Activated T-cell treated with anti-CD3 and anti-CD28 coated beads for 24 hours (primary cell): ENCODE data around the gene CACNB3.

Experiments
- DNase-seq: peaks from one replicate; pipeline ENCODE4 v3.0.0-alpha.2; 2020; ENCODE audit warnings: low read depth

CACNB3 gene

DNA sequence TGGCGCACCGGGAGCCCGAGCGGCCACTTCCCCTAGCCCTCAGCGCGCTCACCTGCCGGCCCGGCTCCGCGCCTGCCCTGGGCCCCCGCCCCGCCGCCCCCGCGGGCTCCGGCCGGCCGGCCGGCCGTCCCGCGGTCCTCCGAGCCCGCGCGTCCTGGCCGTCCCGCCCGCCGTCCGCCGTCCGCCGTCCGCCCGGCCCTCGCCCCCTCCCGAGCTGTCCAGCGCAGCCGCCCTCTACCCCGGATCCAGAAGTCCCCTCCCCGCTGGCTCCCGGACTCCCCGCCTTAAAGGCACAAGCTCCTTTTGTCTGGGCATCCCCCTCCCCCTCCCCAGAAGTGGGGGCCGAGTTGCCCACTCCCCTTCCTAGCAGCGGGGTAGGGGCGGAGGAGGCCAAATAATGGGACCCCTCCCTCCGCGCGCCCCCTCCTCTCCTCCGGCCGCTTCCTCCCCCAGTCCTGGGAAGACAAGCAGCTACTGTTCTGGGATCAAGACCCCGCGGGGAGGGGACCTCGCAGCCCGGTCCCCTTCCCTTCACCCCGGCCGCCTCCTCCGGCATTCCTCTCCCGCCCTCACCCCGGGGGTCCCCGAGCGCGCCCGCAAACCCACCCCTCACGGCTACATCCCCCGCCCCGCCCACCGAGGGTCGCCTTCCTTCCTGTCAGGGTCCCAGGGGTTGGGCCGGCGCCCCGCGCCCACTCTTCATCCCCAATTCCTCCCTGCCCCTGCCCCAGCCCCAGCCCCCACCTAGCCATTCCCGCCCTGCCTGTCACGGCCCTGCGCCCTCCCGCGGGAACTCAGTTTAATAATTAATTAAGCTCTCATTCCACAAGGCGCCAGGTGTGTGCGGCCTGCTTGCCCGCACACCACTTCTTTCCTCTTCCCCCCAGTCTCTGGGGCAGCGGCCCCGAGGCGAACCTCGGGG, 29.2 kb upstream of the CACNB3 start, which contains the start of gene ADCY6:
TSS of gene ADCY6 (minus strand) at position 236 of the 922 bp plus-strand sequence. CDS start 5,655 bp downstream, outside the sequence.
- no peak for DNase-seq

DNA sequence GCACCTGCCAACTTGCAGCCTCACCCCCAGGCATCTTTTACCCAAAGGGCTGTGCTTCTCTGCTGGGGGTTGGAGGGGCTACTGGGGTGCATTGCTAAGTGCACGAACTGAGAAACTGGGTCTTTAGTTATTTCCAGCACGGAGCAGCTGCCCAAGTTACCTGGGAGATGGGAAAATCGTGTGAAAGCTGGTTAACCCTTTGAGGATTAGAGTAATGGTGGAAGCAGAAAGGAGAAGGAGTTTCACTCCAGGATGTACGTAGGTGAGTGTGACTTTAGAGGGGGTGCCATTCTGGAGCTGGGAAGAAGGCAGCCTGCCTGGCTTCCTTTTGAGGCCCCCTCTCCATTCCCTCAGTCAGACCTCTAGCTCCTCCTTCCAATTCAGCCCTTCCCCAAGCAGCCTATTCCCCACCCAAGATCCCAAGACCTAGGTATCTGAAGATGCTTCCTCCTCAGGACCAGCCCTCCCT, 28.4 kb upstream of the CACNB3 start:
- DNase-seq: no peak

DNA sequence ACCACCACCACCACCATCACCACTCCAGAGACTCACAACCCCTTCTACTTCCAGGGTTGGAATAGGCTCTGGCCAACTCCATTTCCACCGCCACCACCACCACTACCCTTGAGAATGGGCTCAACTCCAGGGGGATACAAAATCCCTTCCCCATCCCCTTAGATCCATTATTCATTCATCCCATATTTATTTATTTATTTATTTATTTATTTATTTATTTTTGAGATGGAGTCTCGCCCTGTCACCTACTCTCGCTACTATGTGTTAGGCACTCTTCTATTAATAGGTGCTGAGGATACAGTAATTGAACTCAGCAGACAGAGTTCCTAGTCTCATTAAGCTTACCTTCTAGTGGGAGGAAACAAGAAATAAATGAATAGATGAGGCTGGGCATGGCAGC, 24.6 kb upstream of the CACNB3 start:
- no peak for DNase-seq

DNA sequence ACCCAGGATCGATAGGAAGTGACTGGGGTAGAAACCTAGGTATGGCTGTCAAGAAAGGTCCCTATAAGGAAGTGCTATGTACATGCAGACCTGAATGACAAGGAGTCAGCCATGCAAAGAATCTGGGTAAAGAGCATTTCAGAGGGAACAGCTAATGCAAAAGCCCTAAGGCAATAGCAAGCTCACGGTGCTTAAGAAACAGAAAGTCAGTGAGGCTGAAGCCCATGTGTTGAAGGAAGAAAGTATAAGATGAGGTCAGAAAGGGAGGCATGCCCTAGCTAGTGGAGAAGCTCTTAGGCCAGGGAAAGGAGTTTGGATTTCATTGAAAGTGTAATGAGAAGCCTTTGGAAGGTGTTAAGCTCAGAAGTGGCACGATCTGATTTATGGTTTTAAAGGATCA, 23.4 kb upstream of the CACNB3 start:
- DNase-seq: no peak

DNA sequence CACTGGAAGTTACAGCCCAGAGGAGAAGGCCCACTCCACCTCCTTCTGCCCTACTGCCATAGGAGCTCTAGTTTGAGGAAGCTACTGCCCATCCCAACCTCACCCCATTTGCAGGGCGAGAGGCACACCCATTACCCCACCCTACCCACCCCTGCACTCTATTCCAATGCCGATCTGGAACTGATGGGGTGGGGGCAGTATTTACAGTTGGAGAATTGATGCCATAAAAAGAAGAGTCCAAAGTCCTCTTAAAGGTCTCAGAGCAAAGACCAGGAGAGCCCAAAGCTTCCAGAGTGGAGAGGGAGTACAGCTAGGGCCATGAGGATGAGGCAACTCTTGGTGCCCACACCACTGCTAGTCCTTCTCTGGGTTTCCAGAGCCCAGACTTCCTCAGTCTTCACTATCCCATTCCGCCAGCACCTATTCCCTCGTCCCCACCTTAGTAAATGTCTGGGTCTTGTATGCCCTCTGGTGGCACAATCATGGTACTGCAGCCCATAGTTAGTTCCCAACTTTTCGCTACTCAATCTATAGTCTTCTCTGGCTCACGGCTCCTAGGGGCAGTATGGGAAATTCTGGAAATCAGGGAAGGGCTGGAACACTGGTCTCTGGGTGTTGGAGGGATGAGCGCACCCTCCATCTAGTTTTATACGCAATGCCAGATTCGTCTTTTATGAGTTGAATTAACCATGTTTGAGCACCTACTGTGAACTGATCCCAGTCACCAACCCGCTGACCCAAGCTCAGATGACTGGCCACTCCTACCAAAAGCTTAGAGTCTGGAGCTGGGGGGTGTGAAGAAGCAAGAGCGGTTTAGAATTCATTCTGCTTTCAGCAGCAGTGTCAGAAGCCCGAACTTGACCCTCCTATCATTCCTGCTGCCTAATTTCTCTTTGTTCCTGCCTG, 22.5 kb upstream of the CACNB3 start:
- peak; percentile 49 for DNase-seq

DNA sequence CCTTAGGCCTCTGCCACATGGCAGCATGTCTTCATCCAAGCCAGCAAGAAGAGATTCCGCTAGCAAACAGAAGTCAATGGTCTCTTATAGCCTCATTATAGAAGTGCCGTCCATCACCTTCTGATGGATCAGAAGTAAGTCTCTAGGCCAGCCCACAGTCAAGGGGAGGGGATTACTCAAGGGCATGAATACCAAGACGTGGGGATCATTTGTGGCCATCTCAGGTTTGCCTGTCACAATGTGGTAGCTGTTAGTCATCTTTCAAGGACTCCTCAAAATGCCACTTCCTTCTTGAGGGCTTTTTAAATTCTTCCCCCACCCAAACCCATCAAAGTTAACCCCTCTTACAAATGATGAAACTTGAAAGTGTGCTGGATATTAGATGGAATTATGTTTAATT, 21.3 kb upstream of the CACNB3 start:
- DNase-seq: no peak

DNA sequence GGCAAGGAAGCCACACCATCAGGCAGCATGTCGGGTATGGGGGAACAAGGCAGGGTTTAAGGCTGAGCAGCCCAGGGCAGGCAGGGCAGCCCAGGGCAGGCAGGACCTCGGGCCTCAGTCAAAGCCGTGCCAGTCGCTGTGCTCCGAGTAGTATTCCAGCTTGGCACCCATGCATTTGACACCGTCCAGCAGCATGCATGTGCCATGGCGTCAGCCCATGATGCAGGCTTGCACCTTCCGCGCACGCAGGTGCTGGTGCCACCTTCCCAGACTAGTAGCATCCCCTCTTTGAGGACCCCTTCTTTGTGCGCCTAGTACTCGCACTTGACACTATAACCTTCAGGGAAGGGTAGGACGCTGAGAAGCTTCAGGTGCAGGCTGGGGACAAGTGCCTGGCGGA, 17.8 kb upstream of the CACNB3 start:
- DNase-seq: no peak

DNA sequence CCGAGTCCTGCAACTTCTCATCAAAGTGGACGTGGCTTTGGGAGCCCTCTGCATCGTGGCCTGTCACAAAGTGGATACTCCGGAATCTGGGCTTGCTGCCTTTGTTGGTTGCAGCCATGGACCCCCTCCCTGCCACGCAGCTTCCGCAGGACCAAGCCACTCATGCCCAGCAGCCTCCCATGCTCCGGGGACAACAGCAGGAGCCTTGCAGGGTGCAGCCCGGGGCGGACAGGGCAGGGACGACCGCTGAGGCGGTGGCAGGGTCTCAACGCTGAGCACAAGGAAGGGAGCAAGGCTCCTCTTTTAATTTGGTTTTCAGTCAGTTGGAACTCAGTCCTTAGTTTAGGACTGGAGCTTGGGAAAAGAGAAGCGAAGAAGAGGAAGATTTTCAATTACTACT, 17.3 kb upstream of the CACNB3 start:
- DNase-seq: no peak

DNA sequence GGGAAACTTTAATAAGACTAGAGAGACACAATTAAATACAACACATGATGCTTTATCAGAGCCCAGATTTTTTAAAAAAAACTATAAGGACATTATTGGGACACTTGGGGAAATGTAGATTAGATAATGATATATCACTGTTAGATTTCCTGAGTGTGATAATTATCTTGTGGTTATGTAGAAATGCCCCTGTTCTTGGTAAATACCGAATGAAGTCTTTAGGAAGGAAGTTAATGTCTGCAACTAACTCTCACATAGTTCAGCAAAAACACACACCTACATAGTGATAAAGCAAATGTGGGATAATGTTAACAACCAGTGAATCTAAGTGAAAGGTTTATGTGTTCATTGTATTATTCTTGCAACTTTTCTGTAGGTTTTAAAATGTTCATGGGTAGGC, 14.6 kb upstream of the CACNB3 start:
- no peak for DNase-seq

DNA sequence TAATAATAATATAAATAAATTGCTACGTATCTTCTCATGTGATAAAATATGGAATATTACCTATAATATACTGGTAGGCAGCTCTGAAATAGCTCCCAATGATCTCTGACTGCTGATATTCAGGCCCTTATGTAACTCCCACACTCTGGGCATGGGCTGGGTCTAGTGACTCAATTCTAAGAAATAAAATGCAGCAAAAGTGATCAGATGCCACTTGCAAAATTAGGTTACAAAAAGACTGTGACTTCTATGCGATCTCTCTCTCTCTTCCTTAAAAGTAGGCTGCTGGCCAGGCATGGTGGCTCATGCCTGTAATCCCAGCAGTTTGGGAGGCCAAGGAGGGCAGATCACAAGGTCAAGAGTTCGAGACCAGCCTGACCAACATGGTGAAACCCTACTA, 10.3 kb upstream of the CACNB3 start:
- DNase-seq: no peak

DNA sequence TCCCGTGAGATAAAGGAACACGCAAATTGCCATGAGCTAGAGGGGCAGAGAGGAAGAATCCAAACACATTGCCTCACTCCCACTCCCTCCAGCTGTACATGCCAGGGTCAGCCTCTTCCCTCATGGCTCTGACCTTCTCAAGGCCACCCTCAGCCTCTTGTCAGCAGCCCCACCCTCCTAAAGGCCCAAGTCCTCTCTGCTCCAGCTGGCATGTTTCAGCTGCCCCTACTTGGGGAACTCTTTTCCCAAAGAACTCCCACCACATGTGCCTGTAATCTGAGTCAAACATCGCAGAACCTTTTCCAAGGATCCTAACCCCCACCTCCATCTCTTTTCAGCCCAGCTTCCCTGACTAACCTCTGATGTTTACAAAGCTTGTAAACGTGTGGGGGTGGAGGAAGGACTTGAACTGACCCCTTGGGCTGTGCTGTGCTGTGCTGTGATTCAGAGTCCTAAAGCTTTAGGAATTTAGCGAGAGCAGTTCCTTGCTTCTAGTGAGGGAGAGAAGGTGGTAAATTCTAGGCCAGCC, 7.3 kb upstream of the CACNB3 start:
- DNase-seq: no peak

DNA sequence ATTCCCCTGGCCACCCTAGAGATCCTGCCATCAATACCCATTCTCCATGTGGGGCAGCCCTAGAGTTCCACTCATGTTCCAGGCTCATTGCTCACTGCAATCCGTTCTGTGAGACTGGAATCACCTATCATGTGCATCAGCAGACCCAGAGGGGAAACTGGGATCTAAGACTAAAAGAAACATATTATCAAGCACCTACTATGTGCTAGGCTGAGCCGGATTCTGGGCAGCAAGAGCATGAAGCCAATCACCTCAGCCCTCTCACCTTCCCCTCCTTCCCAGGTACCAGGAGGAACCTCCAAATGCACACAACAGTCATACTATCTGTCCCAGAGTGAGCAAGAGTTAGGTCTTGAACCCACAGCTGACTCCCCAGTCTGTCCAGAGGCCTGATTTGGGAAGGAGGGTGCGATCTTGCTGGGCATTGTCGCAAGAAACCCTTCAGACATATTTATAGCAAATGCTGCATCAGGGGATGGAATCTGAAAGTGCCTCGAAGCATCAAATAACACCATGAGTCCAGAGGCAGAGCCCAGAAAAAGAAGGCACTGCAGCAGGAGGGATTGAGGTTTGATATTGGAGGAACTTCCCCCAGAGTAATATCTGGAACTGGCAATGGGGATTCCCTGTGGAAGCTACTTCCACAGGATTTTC, 6.7 kb upstream of the CACNB3 start:
- no peak for DNase-seq

DNA sequence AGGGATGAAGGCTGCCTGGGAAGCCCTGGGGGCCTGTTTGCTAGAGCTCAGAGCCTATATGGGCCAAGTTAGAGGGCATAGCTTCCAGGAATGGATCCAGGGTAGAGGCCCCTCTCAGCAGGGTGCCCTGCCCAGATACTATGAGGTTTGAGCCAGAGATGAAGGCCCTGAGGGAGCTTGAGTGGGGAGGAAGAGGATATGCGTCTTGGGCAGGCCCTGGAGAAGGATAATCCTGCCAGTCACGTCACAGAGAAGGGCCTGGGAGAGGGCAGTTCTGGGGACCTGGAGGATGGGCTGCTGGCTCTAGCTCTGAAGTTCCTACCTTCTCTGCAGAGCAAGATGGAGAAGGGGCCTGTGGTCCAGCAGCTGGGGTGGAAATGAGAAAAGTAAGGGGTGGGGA, 5.9 kb upstream of the CACNB3 start:
- DNase-seq: no peak

DNA sequence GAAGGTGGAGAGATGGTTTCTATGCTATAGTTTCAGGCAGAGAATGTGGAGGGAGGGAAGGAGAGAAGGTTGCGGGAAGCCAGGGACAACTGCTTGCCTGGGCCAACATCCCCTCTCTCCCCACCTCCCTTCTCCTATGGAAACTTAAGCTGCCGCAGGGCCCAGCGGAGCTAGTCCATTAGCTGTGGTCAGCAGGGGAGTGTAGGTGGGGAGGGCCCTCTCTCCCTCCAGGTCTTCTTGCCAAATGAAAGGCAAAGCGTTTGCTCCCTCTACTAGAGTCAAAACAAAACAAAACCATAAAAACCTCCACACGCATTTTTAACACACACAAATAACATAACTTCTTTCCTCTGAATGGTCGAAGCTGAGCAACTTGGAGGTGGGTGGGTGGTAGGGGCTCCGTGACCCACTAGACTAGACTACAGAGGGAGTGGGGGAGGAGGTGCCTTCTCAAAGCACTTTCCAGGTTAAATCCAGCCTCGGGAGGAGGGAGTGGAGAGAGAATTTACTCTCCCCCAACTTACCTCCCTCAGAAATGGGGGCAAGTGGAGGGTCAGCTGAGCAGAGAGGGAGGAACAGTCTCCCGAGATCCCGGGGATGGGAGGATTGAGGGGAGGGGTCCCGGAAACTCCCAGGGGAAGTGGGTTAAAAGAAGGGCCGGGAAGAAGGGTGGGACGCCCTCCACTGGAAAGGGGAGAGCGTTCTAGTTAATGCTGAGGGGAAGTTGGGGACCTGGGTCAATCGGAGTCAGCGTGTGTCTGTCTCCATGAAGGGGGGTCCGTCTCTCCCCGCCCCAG, 4.6 kb upstream of the CACNB3 start:
- no peak for DNase-seq

DNA sequence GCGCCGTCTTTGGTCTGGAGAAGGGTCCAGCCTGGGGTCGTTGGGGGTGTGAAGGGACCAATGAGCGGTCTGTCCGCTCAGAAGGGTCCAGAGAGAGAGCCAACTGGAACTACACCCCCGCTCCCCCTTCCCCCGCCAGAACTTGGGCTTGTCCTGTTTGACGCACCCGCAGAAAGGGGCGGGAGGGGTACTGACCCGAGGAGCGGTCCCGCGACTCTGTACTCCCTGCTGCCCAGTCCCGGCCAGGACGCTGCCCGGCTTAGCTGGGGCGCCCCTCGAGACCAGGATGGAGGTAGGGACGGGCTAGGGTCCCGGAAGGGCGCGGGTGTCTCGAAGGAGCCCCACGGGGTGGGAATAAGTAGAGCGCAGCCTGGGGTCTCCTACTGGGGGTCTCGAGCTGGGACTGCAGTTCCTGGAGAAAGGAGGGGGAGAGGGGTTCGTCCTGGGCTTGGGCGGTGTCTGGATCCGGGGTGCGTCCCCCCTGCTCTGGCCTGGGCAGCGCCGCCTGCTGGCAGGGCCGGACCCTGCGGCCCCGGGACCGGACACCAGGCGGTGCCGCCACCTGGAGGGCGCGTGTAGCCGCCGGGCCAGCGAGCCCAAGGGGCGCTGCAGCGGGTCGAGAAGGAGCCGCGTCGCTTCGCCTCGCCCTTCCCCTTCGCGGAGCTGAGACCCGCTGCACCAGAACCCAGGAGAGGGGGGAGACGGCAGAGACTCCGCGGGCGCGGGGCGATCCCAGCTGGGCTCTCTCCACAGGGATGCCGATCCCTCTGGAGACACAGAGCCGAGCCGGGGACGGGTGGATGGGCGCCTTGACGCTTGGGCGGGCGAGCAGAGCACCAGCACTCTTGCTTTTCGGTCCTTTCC, 3.8 kb upstream of the CACNB3 start:
- peak; percentile 65 for DNase-seq

DNA sequence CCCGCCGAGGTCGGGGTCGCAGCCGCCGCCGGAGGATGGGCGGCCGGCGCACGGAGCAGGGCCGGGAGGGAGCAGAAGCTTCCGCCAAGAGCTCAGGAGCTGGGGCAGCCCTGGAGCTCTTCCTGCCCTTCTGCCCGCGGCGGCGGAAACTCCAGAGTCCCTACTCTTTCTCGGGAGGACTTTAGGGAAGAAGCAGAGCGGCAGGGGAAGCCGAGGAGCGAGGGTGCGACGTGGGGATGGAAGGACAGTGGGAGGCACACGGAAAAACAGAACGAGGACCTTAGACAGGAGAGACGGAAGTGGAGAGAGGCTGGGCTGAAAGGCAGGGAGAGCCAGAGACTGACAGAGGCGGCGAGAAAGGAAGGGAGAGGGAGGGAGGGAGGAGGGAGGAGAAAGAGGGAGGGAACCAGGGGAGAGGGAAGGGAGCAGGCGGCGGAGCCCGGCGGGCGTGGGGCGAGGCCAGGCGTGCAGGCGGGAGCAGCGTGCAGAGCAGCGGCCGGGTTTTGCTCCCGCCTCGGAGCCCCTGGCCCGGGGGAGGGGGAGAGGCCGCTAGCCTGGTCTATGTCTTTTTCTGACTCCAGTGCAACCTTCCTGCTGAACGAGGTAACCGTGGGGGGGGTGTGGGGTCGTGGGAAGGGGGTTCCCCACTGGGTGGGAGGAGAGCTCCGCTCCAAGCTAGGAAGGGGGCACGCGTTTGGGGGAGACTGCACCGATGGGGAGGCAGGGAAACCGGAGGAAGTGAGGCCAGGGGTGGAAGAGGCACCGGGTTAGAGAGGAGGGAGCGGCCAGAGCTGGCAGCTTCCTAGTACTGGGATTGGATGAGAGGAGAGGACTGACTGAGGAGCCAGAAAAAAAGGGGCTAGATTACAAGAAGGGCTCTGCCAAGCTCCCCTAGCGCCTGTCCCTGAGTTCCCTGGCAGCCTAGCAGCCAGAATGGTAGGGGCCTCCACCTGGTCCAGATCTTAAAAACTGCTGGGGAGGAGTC, 2.9 kb upstream of the CACNB3 start:
- DNase-seq: no peak

DNA sequence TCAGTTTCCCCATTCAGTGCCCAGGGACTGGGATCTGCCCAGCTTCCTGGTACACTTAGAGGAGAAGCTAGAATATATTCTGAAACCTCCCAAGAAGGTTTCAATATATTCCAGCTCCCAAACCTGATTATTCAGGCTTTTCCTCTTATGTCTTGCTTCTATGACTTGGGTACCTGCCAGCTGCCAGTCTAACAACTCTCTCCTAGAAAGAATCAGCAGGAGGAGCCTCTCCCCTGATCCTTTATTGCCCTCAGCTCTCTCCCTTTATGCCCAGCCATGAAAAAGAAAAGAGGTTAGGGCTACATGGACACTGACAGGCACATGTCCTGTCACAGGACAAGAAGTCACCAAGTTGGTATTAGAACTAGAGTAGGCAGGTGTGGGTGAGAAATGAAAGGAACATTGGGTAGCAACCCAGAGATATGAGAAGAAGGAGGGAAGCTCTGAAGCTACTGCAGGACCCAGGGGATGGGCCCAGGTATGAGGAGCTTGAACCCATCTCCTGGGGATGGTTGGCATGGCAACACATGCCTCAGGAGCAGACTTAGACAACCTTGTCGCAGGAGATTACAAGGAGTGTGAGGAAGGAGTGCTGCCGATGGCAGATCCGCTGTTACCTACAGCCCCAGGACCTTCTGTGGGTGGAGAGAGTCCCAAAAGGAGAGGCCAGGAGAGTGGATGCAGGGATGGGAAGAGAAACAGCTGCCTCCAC, 2.0 kb upstream of the CACNB3 start:
- no peak for DNase-seq
